GM18909 (cell line): ENCODE data around the gene SBSN.

Experiments used
- ATAC-seq: cut with Tn5 transposase; IDR thresholded peaks from one replicate; pipeline ENCODE4 v1.9.1; 2021; ENCODE audit warnings: mild to moderate bottlenecking; ENCODE audit not compliant: unreplicated experiment, poor library complexity

Gene SBSN

DNA sequence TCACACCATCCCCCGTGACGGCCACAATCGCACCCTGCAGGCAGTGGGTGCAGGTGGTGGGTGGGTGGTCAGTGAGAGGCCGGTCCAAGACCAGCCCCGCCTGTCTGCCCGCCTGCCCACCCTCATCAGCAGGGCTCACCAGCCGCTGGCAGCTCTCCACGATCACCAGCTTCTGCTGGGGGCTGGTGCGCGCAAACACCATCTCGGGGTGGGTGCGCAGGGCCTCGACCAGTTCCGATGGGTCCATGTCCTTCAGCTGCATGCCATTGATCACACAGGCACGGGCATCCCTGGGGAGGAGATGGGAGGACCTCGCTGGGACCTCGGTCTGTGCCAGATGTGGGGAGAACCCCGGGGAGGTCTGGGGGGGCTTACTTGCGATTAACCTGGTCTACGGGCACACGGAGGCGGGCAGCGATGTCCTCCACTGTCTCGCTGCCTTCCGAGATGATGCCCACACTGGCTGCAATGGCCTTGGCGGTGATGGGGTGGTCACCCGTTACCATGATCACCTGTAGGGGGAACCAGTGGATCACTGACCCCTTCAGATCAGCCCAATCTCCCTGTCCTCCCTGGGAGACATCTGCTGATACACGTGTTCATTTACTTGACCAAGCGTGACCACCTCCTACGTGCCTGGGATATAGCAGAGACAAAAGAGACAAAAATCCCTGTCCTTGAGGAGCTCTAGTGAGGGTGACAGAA lies 27.3 kb upstream of the SBSN start:
- no peak for ATAC-seq

GRCh38 chr19:35554076-35554475 lies 26.0 kb upstream of the SBSN start:
- no peak for ATAC-seq

DNA sequence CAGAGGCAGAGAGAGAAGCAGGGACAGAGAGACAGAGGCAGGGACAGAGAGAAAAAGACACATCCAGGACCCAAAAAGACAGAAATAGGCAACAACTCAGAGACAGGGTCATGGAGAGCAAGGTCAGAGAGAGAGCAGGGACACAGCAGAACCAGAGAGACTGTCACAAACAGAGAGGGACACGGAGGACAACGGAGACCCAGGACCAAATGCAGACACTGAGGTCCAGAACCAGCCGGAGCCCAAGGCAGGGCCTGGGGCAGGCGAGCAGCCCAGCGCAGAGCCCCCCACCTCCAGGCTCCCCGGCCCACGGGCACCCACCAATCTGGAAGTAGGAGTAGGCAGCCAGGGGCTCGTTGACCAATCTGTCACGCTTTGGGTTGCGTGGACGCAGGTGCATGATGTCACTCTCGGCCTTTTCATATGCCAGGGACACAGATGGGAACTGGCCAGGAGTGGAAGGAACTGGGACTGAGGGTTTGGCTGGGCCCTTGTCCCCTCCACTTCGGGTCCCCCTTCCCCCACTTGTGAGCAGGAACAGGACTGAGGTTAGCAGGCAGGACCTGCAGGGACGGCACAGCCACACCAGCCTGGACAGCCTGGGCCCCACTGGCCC lies 25.4 kb upstream of the SBSN start:
- ATAC-seq: no peak

DNA sequence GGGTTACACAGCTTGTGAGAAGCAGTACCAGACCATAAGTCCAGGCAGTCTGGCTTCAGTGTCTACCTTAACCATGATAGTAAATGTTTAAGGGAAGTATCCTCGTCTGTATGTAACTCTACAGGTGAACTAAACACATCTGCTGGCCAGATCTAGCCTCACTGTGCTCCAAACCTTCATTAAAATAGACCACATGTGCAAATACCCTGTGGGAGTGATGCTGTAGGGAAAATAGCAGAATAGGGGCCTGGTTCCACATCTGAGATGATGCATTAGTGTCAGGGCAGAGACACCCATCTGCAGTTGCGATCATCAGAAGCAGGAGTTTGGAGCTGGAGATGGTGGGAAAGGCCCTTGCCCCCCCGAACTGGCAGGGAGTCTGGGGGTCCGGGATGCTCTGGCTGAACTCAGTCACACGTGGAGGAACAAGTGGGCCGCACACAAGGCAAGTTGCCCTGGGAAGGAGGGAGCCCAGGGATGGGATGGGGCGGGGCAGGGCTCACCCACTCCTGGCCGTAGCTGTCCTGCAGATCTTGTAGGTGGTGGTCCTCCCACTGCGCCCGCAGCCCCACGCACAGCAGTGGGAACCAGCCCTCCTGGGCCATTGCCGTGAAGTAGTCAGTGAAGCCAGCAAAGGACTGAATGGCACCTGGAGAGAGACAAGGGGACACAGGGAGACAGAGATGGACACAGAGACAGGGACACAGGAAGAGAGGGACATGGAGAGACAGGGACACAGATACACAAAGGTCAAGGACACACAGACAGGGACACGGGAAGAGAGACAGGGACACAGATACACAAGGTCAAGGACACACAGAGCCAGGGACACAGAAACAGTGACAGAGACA lies 24.6 kb upstream of the SBSN start:
- ATAC-seq: no peak

DNA sequence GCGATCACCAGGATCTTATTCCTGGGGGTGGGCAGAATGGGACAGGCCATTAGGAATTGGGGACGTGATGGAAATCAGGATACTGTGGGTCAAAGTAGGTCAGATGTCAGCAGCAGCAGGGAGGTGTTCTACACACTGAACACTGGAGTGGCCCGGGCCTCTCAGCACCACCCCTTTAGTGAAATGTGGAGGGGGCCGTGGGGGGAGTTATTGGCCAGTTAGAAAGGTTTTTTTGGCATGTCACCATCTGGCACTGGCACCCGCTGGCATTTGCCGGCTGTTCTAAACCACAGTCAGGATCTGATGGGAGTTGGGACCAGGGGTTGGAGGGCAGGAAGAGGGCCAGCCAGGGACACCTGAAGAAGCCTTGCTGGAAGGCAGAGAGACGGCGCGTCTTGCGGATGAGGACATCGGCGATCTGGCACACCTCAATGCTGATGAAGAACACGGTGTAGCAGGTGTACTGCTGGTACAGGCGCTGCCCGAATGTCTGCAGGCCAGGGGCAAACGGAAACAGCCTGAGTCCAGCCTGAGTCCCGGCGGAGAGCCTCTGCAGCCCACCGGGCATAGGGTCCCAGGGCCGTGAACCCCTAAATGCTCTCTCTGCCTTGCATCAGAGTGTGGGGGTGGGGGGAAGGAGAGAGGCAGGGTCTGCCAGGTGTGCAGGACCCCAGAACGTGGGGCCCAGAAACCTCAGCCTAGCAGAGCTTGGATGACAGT lies 23.1 kb upstream of the SBSN start:
- ATAC-seq: no peak

DNA sequence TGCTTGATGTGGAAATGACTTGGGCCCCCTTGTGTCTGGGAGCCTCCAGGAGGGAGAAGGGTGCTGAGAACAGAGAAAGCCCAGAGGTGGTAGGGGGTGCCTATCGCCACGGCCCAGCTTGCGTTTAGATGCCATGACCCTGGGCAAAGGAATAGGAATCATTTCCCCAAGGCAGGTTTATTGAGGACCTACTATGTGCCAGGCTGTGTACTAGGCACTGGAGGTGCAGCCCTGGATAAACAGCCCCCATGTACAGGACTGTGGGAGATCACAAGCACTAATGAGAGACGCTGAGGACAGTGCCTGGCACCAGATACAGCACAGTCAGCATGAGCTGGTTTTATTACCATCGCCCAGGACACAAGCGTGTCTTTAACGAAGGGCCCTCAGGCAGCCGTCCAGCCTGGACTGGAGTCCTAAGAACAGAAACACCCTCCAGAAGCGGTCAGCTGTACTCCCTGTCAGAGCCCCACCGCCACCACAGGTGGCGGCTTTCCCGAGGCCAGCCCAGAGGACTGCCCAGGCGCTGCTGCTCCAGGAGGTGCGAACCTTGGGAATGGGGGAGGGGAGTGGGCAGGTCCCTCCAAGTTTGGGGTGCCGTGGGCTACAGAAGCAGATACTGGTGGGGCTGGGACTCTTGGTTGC lies 21.9 kb upstream of the SBSN start:
- ATAC-seq: no peak

DNA sequence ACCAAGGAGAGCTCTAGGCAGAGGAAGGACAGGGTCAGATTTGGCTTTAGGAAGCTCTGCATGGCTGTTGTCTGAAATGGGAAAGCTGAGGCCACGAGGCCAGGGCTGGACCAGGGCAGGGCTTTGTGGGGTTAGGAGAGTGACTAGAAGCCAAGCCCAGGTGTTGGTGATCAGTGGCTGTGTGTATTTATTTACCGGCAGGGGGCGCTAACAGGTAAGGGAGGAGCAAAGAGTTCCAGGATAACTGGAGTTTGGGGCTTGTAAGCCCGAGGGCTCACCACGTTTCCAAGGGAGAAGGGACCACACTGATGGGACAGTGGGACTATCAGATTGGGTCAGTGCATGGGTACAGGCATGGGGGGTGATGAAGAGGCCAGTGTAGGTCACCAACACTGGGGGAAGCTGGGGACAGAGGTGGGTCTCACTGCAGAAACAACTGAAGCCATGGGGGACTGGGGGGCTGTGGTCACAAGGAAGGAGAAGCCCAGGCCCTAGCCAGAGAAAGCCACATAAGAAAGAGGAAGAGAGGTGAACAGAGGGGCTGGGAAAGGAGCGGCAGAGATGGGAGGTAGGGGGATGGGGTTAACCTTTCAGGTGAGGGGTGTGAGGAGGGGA lies 21.2 kb upstream of the SBSN start:
- no peak for ATAC-seq

DNA sequence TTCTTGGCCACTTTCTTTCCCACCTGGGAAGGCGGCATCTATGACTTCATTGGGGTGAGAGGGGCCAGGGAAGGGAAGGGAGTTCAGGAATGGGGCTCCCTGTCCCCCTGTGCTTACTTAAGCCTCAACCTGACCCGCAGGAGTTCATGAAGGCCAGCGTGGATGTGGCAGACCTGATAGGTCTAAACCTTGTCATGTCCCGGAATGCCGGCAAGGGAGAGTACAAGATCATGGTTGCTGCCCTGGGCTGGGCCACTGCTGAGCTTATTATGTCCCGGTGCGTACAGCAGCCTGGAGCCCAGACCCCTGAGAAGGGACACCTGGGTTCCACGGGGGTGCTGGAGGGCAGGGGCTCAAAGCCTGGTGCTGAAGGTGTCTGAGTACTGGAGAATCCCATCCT lies 18.4 kb upstream of the SBSN start:
- ATAC-seq: no peak

GRCh38 chr19:35545855-35546381 lies 17.8 kb upstream of the SBSN start:
- ATAC-seq: peak; percentile 43

GRCh38 chr19:35545001-35545854 lies 17.1 kb upstream of the SBSN start, which contains the start of gene TMEM147:
Gene TMEM147, plus strand, starts transcription at chr19:35545626. Its CDS starts 114 bp downstream, at chr19:35545740.
- ATAC-seq: peak; percentile 81

DNA sequence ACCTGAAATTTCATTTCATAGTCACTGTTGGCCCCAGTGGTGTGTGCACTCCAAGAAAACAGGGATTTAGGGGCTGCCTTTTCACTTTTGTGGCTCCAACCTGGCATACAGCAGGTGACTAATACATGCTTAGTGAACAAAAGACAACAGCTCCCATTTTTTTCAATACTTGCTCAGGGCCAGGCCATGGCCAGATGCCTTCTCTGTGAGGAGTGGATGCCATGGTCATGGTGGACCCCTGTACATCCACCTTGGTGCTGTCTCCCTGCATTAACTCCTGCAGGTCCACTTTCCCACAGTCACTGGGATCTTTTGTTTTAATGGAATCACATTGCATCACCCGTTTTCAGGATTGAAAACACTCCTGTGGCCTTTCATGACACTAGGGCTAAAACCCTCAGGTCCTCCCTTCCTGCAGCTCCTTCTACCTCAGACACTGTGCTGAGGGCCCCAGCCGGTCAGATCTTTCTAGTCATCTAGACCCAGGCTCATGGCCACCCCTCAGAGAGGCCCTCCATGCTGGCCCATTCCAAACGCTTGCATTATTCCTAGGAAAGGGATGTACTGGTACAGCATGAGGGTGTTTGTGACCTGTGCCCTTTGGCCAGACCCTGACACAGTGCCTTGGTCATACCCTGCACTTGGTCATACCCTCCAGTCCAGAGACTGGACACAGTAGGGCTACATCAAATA lies 16.1 kb upstream of the SBSN start:
- no peak for ATAC-seq

DNA sequence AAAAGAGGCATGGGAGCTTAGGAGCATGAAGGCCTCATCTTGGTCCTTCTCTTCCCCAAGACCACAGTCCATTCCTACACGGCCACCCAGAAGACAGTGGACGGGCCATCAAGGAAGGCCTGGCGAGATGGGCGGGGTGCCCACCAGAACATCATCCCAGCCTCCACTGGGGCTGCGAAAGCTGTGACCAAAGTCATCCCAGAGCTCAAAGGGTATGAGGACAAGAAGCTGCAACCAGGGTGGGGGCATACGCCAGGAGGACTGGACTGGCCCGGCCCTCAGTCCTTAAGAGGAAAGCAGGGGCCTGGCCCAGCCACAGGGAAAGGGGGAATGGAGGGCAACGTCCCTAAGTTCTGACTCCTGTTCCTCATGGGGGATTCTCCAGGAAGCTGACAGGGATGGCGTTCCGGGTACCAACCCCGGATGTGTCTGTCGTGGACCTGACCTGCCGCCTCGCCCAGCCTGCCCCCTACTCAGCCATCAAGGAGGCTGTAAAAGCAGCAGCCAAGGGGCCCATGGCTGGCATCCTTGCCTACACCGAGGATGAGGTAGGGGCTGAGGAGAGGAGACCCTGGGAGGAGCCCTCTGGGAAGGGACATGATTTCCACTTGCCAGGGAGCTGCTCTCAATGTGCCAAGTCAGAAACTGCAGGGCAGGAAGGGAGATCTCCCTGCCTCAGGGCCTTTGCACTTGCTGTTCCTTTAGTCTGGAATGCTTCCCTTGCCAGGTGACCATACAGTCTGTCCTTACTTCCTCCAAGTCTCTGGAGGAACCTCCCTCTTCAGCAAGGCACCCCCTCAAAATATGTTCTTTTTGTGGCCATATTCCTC lies 15.4 kb upstream of the SBSN start:
- no peak for ATAC-seq

DNA sequence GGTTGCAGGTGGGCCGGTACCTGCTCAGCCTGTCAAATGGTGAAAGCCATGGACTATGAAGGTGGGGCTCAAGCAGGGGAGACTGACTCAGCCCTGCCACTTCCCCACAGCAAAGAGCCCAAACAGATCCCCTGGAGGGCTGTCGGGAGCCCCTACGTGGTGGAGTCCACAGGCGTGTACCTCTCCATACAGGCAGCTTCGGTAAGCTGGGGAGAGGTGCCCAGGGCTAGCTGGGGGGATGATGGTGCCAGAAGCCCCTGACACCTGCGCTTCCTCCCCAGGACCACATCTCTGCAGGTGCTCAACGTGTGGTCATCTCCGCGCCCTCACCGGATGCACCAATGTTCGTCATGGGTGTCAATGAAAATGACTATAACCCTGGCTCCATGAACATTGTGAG lies 14.1 kb upstream of the SBSN start:
- ATAC-seq: no peak

GRCh38 chr19:35540356-35540927 lies 12.3 kb upstream of the SBSN start:
- ATAC-seq: no peak

DNA sequence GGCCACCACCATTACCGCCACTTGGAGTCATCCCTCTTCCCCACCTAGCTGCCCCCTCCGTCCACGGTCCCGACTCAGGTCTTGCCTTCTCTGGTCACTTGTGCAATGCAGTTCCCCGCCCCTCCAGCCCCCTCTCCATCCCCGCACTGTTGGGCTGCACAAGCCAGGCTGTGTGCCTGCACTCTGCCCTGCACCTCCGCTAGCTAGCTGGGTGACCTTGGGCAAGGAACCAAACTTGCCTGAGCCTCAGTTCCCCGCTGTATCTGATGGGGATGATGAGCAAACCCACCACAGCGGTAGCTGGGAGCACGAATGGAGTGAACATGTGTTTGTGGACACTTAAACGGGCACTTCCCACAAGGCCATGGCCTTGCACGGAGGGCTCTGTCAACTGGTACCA lies 11.7 kb upstream of the SBSN start:
- no peak for ATAC-seq

DNA sequence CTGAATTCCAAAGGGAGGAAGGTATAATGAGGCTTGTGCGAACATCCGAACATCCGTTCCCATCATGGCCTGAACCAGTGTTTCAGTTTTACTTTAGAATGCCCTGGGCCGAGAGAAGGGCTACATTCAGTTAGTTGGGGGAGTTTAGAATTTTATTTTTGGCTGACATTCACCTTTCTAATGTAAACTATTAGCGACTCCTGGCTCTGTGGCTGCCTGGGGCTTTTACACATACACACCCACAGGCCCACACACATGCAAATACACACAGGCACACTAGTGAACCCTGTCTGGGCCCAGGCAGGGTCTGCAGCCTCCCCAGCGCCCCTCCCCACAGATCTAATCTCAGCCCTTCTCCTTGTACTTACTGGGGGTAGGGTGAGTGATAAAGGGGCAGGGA lies 11.2 kb upstream of the SBSN start:
- no peak for ATAC-seq
